Activated T-cell treated with anti-CD3 and anti-CD28 coated beads for 1 hour (primary cell): ENCODE data around the gene EMILIN2.
"Not testable (repeated sequence)": the region's sequence is repeated elsewhere in the genome, so short reads cannot be mapped to it uniquely, and the experiment has no call there.

ENCODE experiments used
- DNase-seq: peaks from one replicate; pipeline ENCODE4 v3.0.0-alpha.2; 2020; ENCODE audit warnings: low read depth

Gene EMILIN2

GRCh38 chr18:2846636-2847316, at the start of gene EMILIN2:
TSS of gene EMILIN2 (plus strand) at chr18:2847006. CDS start at chr18:2847189, 183 bp downstream.
- DNase-seq = peak; percentile 20

GRCh38 chr18:2797951-2798350, 48.9 kb upstream of the EMILIN2 start:
- DNase-seq = no peak

GRCh38 chr18:2799369-2799768, 47.4 kb upstream of the EMILIN2 start:
- no peak for DNase-seq

- DNase-seq = no peak
Measured at GRCh38 chr18:2805970-2806943, 40.5 kb upstream of the EMILIN2 start.

- DNase-seq = not testable (repeated sequence)
Measured at GRCh38 chr18:2808640-2809039, 38.2 kb upstream of the EMILIN2 start.

- not testable (repeated sequence) for DNase-seq
Measured at GRCh38 chr18:2809666-2810183, 37.1 kb upstream of the EMILIN2 start.

GRCh38 chr18:2811416-2811815, 35.4 kb upstream of the EMILIN2 start:
- DNase-seq = no peak

GRCh38 chr18:2814928-2815327, 31.9 kb upstream of the EMILIN2 start:
- DNase-seq = no peak

- no peak for DNase-seq
Measured at GRCh38 chr18:2818281-2818680, 28.5 kb upstream of the EMILIN2 start.

- no peak for DNase-seq
Measured at GRCh38 chr18:2821695-2822094, 25.1 kb upstream of the EMILIN2 start.

GRCh38 chr18:2822213-2822921, 24.4 kb upstream of the EMILIN2 start:
- no peak for DNase-seq

GRCh38 chr18:2823202-2823601, 23.6 kb upstream of the EMILIN2 start:
- DNase-seq = no peak

GRCh38 chr18:2823966-2824365, 22.8 kb upstream of the EMILIN2 start:
- DNase-seq = no peak

GRCh38 chr18:2824865-2825264, 21.9 kb upstream of the EMILIN2 start:
- DNase-seq = no peak

- DNase-seq = no peak
Measured at GRCh38 chr18:2825613-2826175, 21.1 kb upstream of the EMILIN2 start.

GRCh38 chr18:2826581-2826980, 20.2 kb upstream of the EMILIN2 start:
- DNase-seq = no peak

GRCh38 chr18:2827061-2827460, 19.7 kb upstream of the EMILIN2 start:
- DNase-seq = no peak

GRCh38 chr18:2836118-2836517, 10.7 kb upstream of the EMILIN2 start:
- DNase-seq = not testable (repeated sequence)

- not testable (repeated sequence) for DNase-seq
Measured at GRCh38 chr18:2837290-2837689, 9.5 kb upstream of the EMILIN2 start.

- DNase-seq = no peak
Measured at GRCh38 chr18:2839202-2839601, 7.6 kb upstream of the EMILIN2 start.

GRCh38 chr18:2840521-2840920, 6.3 kb upstream of the EMILIN2 start:
- no peak for DNase-seq

- DNase-seq = no peak
Measured at GRCh38 chr18:2843146-2843545, 3.7 kb upstream of the EMILIN2 start.
